Measurements from ENCODE around the gene SKI. TPM values are rescaled to one million over a fixed set of nuclear protein-coding genes. Genes with fewer than 3 reads are reported as not detected.

SKI gene
- total and polyA plus RNA-seq, 10 of the 15 experiments (the other 5 are each of a cell fraction or from before 2014, with no cell fraction given) = 0.03 to 14.9 (median 0.96) TPM

DNA sequence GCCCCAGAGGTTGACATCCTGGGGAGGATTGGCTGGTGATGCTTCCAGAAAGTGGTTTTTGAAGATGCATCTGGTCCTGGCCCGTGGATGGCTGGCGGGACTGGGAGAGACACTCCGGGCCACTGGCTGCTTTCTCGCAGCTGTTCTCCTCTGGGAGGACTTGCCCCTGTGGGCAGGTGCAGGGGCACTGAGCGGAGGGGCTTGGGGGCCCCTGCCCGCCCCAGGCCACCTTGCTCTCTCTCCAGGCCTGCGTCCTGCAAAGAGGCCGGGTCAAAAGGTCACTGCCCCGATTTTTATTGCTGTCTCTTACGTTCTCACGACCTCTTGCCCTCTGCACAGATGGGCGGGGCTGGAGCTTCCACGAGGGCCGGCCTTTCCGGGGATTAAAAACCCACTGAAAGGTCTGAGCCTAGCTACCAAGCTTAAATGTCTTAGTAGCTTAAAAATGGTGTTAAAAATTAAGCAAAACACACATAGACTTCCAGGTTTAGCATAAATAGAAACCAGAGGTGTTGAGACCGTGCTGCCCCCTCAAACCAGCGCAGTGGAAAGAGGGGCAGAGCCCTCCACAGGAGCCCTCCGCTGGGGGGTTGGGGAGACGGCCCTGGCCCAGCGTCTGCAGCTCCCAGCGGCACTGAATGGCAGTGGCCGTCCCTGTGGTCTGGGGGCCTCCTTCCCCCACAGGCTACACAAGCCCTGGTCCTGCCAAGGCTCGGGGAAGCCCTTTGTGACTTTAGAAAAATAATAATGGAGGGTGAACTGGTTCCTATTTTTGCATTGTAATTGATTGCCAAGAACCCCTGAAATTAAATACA is 43.9 kb downstream of the SKI start:
- POLR2A ChIA-PET = no interaction called here
- no peaks in the 10 kb centered on the region; the same call in 1 of the 2 replicates for H3K79me2 ChIP-seq (ENCODE audit: control insufficient read depth, insufficient read depth, low read length)
- SMC1A ChIA-PET (ENCODE audit: uncharacterized antibody, unreplicated experiment) = no interaction called here
- no peak overlapping the region for H3K9ac ChIP-seq (ENCODE audit: control insufficient read depth, insufficient read depth, low read length)
- no peak overlapping the region for H3K4me2 ChIP-seq (ENCODE audit: control insufficient read depth, insufficient read depth)
- no peaks in the 10 kb centered on the region for H3K9me3 ChIP-seq (replicated peaks; ENCODE audit: control insufficient read depth, insufficient read depth, low read length)
- no peak for ATAC-seq
- H4K20me1 ChIP-seq (ENCODE audit: control insufficient read depth, insufficient read depth) = no peaks in the 10 kb centered on the region
- BruUV-seq (replicated peaks) = no TSS peak
- in situ Hi-C loops (cut with MboI) = no loop called here
- 85% methylated on average over 23 of the region's 23 CpGs for WGBS (ENCODE audit: insufficient coverage, insufficient replicate concordance, low lambda C conversion rate, missing lambda C conversion rate)
- no peaks in the 10 kb centered on the region for H3K4me1 ChIP-seq (ENCODE audit: control insufficient read depth, insufficient read depth, low read length)
- RAD21 ChIA-PET (ENCODE audit: unreplicated experiment) = no interaction called here
- FAIRE-seq = no peak
- no peak overlapping the region for H3K4me3 ChIP-seq
- no peaks in the 10 kb centered on the region for H3K27me3 ChIP-seq (replicated peaks in 1 of 2; ENCODE audit: control insufficient read depth in 2 of 2, insufficient read depth in 2 of 2, low read length in 1 of 2)
- CTCF ChIA-PET = interaction anchor here (1.1 kb wide), 1 partner anchor 11 kb away, joined by 3 read pairs; no protein-coding TSS in a partner anchor
- no peak overlapping the region for H2AFZ ChIP-seq (ENCODE audit: control insufficient read depth, low read depth, low read length)
- intact Hi-C loops (cut with micrococcal nuclease; ENCODE audit: unreplicated experiment) = no loop called here
- no peak for DNase-seq (ENCODE audit: low read depth, low spot score)
- no peaks in the 10 kb centered on the region; a peak in 3 of 4 replicates for H3K36me3 ChIP-seq (ENCODE audit: control insufficient read depth in 2 of 2, insufficient read depth in 2 of 2, low read length in 1 of 2)
- H3K27ac ChIP-seq (ENCODE audit: control insufficient read depth, insufficient read depth) = no peak overlapping the region
- TF ChIP-seq TBL1XR1 (IDR thresholded peaks at IDR 0.05; ENCODE audit: low read depth, low read length) (no peak), NFYA (IDR thresholded peaks at IDR 0.05; ENCODE audit: borderline replicate concordance, low read depth, low read length) (no peak), SUZ12 (IDR thresholded peaks at IDR 0.05; ENCODE audit: unreplicated experiment) (no peak), TCF3 (IDR thresholded peaks at IDR 0.05; ENCODE audit: borderline replicate concordance, insufficient read depth, low read depth, low read length) (no peak), RBBP5 (conservative IDR thresholded peaks at IDR 0.05) (no peak), RB1 (IDR thresholded peaks at IDR 0.05; ENCODE audit: borderline replicate concordance) (no peak), MEF2A (IDR thresholded peaks at IDR 0.05; ENCODE audit: insufficient read depth, low read depth, low read length) (no peak), HDAC6 (IDR thresholded peaks at IDR 0.05; ENCODE audit: unreplicated experiment) (no peak), CTCF (IDR thresholded peaks at IDR 0.05 in 2 of 3, conservative IDR thresholded peaks at IDR 0.05 in 1 of 3; ENCODE audit: control insufficient read depth in 2 of 3, extremely low read depth in 1 of 3, insufficient read depth in 1 of 3, low read depth in 3 of 3, low read length in 3 of 3) (no peak), POLR2AphosphoS2 (IDR thresholded peaks at IDR 0.05; ENCODE audit: low read depth, low read length) (no peak), NR2C1 (IDR thresholded peaks at IDR 0.05) (no peak), SRF (IDR thresholded peaks at IDR 0.05; ENCODE audit: low read depth in 2 of 2, low read length in 2 of 2) (no peak), IKZF1 (conservative IDR thresholded peaks at IDR 0.05) (no peak), HDAC2 (IDR thresholded peaks at IDR 0.05) (no peak)
- TF ChIP-seq, protein P1, sequence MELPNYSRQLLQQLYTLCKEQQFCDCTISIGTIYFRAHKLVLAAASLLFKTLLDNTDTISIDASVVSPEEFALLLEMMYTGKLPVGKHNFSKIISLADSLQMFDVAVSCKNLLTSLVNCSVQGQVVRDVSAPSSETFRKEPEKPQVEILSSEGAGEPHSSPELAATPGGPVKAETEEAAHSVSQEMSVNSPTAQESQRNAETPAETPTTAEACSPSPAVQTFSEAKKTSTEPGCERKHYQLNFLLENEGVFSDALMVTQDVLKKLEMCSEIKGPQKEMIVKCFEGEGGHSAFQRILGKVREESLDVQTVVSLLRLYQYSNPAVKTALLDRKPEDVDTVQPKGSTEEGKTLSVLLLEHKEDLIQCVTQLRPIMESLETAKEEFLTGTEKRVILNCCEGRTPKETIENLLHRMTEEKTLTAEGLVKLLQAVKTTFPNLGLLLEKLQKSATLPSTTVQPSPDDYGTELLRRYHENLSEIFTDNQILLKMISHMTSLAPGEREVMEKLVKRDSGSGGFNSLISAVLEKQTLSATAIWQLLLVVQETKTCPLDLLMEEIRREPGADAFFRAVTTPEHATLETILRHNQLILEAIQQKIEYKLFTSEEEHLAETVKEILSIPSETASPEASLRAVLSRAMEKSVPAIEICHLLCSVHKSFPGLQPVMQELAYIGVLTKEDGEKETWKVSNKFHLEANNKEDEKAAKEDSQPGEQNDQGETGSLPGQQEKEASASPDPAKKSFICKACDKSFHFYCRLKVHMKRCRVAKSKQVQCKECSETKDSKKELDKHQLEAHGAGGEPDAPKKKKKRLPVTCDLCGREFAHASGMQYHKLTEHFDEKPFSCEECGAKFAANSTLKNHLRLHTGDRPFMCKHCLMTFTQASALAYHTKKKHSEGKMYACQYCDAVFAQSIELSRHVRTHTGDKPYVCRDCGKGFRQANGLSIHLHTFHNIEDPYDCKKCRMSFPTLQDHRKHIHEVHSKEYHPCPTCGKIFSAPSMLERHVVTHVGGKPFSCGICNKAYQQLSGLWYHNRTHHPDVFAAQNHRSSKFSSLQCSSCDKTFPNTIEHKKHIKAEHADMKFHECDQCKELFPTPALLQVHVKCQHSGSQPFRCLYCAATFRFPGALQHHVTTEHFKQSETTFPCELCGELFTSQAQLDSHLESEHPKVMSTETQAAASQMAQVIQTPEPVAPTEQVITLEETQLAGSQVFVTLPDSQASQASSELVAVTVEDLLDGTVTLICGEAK (IDR thresholded peaks at IDR 0.05; ENCODE audit: borderline replicate concordance) = no peak
- TF ChIP-seq, protein P2, sequence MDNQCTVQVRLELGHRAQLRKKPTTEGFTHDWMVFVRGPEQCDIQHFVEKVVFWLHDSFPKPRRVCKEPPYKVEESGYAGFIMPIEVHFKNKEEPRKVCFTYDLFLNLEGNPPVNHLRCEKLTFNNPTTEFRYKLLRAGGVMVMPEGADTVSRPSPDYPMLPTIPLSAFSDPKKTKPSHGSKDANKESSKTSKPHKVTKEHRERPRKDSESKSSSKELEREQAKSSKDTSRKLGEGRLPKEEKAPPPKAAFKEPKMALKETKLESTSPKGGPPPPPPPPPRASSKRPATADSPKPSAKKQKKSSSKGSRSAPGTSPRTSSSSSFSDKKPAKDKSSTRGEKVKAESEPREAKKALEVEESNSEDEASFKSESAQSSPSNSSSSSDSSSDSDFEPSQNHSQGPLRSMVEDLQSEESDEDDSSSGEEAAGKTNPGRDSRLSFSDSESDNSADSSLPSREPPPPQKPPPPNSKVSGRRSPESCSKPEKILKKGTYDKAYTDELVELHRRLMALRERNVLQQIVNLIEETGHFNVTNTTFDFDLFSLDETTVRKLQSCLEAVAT (IDR thresholded peaks at IDR 0.05) = no peak
